HepG2 (cell line): Measurements from ENCODE around the gene IWS1. TPM values are rescaled to one million over a fixed set of nuclear protein-coding genes. Genes with fewer than 3 reads are reported as not detected.

Experiments
- ATAC-seq: fragments of 200-7000 bp; cut with Tn5 transposase; 3 replicates; pipeline ENCODE4 v1.9.1; 2020; ENCODE audit warnings: mild to moderate bottlenecking, moderate library complexity
- BruUV-seq: library from RNA; stranded (reverse); fragments of 400-500 nt; replicated peaks from 2 replicates; lab custom pipeline; 2021; lab: Mats Ljungman, UMichigan
- CTCF ChIA-PET: fragments of 300-600 bp; formaldehyde crosslinking; extraction: SDS; loops from one replicate; lab custom pipeline; 2021; ENCODE audit warnings: low total read pairs, inconsistent platforms, low intra/inter-chr PET ratio; lab: Yijun Ruan, JAX
- POLR2A ChIA-PET: fragments of 350-600 bp; sonication (Branson Sonifier 250); formaldehyde crosslinking; loops from one replicate; lab custom pipeline; 2020; ENCODE audit warnings: antibody characterized with exemption, inconsistent platforms; lab: Yijun Ruan, JAX
- DNase-seq: peaks from one replicate; pipeline ENCODE4 v3.0.0-alpha.2; 2015; ENCODE audit warnings: low spot score
- FAIRE-seq: peaks from 3 replicates; lab custom pipeline; 2011; peaks lifted over from hg19 to GRCh38; lab: Jason Lieb, UNC
- H2AFZ ChIP-seq: one replicate; pipeline ENCODE4 v1.6.1; 2011; ENCODE audit warnings: low read length, inconsistent platforms
- H3K27ac ChIP-seq: fragments of 300-600 bp; 3 replicates; pipeline ENCODE4 v1.8.0; 2011; ENCODE audit warnings: mixed run types, mild to moderate bottlenecking, mixed read lengths, low read length, inconsistent platforms; ENCODE audit not compliant: insufficient read depth; ENCODE audit errors: extremely low read length
- H3K27me3 ChIP-seq, 2 experiments: fragments of 200-600 bp in 1 of 2; 2 replicates in 1 of 2; 3 replicates in 1 of 2; pipeline versions ENCODE4 v1.6.0 to v1.8.0; 2011; ENCODE audit warnings: low read length in 2 of 2, mild to moderate bottlenecking in 2 of 2, moderate library complexity in 2 of 2, inconsistent platforms in 1 of 2; ENCODE audit not compliant: insufficient read depth in 2 of 2, control insufficient read depth in 1 of 2
- H3K36me3 ChIP-seq, 2 experiments: fragments of 200-600 bp in 1 of 2; replicated peaks in 1 of 2; 2 replicates in 1 of 2; 3 replicates in 1 of 2; pipeline versions ENCODE4 v1.5.1 to v1.8.0; 2011; ENCODE audit warnings: low read length in 2 of 2, inconsistent platforms in 1 of 2; ENCODE audit not compliant: insufficient read depth in 2 of 2, control insufficient read depth in 1 of 2
- H3K4me1 ChIP-seq: 2 replicates; pipeline ENCODE4 v1.5.1; 2012; ENCODE audit warnings: low read length, inconsistent platforms; ENCODE audit not compliant: insufficient read depth
- H3K4me2 ChIP-seq: 2 replicates; pipeline ENCODE4 v1.6.0; 2011; ENCODE audit warnings: low read depth, low read length, inconsistent platforms
- H3K4me3 ChIP-seq, 3 experiments: fragments of 200-600 bp in 1 of 3; sonication (generic), shearing (Covaris generic) in 1 of 3; replicated peaks in 1 of 3; 2 replicates each; pipeline ENCODE4 v1.5.1; 2011 to 2016; ENCODE audit warnings: low read length in 3 of 3, inconsistent platforms in 2 of 3, low read depth in 2 of 3, mild to moderate bottlenecking in 2 of 3, control low read depth in 1 of 3, mixed read lengths in 1 of 3; ENCODE audit not compliant: insufficient read depth in 1 of 3
- H3K79me2 ChIP-seq: one replicate; pipeline ENCODE4 v1.6.1; 2011; ENCODE audit warnings: low read length, inconsistent platforms; ENCODE audit not compliant: insufficient read depth
- H3K9ac ChIP-seq: 2 replicates; pipeline ENCODE4 v1.6.0; 2011; ENCODE audit warnings: mild to moderate bottlenecking, low read depth, low read length, inconsistent platforms; ENCODE audit not compliant: insufficient read depth
- H3K9me3 ChIP-seq: 2 replicates; pipeline ENCODE4 v1.5.1; 2012; ENCODE audit warnings: mild to moderate bottlenecking, low read length
- H4K20me1 ChIP-seq: 2 replicates; pipeline ENCODE4 v1.6.0; 2011; ENCODE audit warnings: inconsistent platforms, mild to moderate bottlenecking, low read length, moderate library complexity; ENCODE audit not compliant: insufficient read depth
- KAT2B ChIP-seq: fragments of 150-350 bp; IDR thresholded peaks from 2 replicates; pipeline ENCODE4 v1.6.1; 2014; ENCODE audit warnings: low read depth, low read length, borderline replicate concordance
- KMT2A ChIP-seq: sonication (generic); formaldehyde crosslinking; IDR thresholded peaks from 2 replicates; pipeline ENCODE4 v1.4.0; 2020; ENCODE audit warnings: missing genetic modification reagents
- NFKB2 ChIP-seq: sonication (generic); formaldehyde crosslinking; IDR thresholded peaks from 2 replicates; pipeline ENCODE4 v1.4.0; 2020; ENCODE audit warnings: missing genetic modification reagents, borderline replicate concordance
- POGZ ChIP-seq: sonication (generic); formaldehyde crosslinking; IDR thresholded peaks from 2 replicates; pipeline ENCODE4 v1.4.0; 2020; ENCODE audit warnings: mild to moderate bottlenecking, missing genetic modification reagents
- RARG ChIP-seq: sonication (generic); formaldehyde crosslinking; IDR thresholded peaks from 2 replicates; pipeline ENCODE4 v1.4.0; 2020; ENCODE audit warnings: low read depth, mild to moderate bottlenecking, missing genetic modification reagents
- YEATS2 ChIP-seq: sonication (generic); formaldehyde crosslinking; IDR thresholded peaks from 2 replicates; pipeline ENCODE4 v1.4.0; 2020; ENCODE audit warnings: missing genetic modification reagents, borderline replicate concordance
- ZNF367 ChIP-seq: sonication (generic); formaldehyde crosslinking; IDR thresholded peaks from 2 replicates; pipeline ENCODE4 v1.4.0; 2020; ENCODE audit warnings: missing genetic modification reagents, borderline replicate concordance
- ZNF563 ChIP-seq: sonication (generic); formaldehyde crosslinking; IDR thresholded peaks from 2 replicates; pipeline ENCODE4 v1.8.0; 2022; ENCODE audit warnings: mild to moderate bottlenecking, moderate library complexity, missing genetic modification reagents
- ZNF883 ChIP-seq: sonication (generic); formaldehyde crosslinking; IDR thresholded peaks from 2 replicates; pipeline ENCODE4 v1.5.1; 2020; ENCODE audit warnings: mild to moderate bottlenecking, missing genetic modification reagents; ENCODE audit errors: not compliant biosample characterization
- WGBS: methylation state at CpG from one replicate; pipeline ENCODE4 v1.1.6; 2017; ENCODE audit warnings: low lambda C conversion rate; 5-methylcytosine and 5-hydroxymethylcytosine counted together
- in situ Hi-C: cut with HindIII; loops from 2 replicates; pipeline ENCODE4 v1.10.0; 2017; ENCODE audit warnings: low pct_unique_long_range_greater_than_20kb; ENCODE audit not compliant: extremely low pct_ligation_motif_present
- intact Hi-C: fragments of 100-400 bp; cut with micrococcal nuclease; formaldehyde crosslinking; loops from one replicate; pipeline ENCODE4 v1.10.0; 2022; ENCODE audit not compliant: unreplicated experiment
- polyA plus RNA-seq, 8 experiments: library from polyadenylated mRNA; depleted of rRNA in 3 of 8; stranded (reverse) in 7 of 8; unstranded in 1 of 8; fragments of >200 nt; fragmentation: Illumina TruSeq in 4 of 8; extraction: Trizol in 4 of 8; gene quantifications; 2 replicates each; pipeline versions ENCODE4 v1.2.1 to v1.2.3, GENCODE V29; 2011 to 2016; ENCODE audit warnings: low read depth in 4 of 8, missing spikeins in 1 of 8, mixed read lengths in 1 of 8; ENCODE audit not compliant: insufficient read depth in 1 of 8
- total RNA-seq, 5 experiments: library from RNA; depleted of rRNA; stranded (reverse); fragments of >200 nt; fragmentation: Illumina TruSeq; extraction: Trizol; gene quantifications; 2 replicates each; pipeline ENCODE4 v1.2.3, GENCODE V29; 2016; ENCODE audit warnings: low read depth in 1 of 5
- TF ChIP-seq, protein P1 (sequence below): IDR thresholded peaks from 2 replicates; pipeline ENCODE4 v1.6.1; 2016; ENCODE audit warnings: low read depth, missing genetic modification reagents, missing compliant biosample characterization
- TF ChIP-seq, protein P2 (sequence below): sonication (generic); formaldehyde crosslinking; IDR thresholded peaks from 2 replicates; pipeline ENCODE4 v1.5.1; 2020; ENCODE audit warnings: mild to moderate bottlenecking, missing genetic modification reagents, moderate library complexity
- TF ChIP-seq, protein P3 (sequence below): sonication (generic); formaldehyde crosslinking; IDR thresholded peaks from 2 replicates; pipeline ENCODE4 v1.5.1; 2020; ENCODE audit warnings: missing genetic modification reagents, mild to moderate bottlenecking, borderline replicate concordance

Gene IWS1
- total and polyA plus RNA-seq, 2 of the 13 experiments (the other 11 are each of a cell fraction or from before 2014, with no cell fraction given), result 28.9 to 62.3 TPM

DNA sequence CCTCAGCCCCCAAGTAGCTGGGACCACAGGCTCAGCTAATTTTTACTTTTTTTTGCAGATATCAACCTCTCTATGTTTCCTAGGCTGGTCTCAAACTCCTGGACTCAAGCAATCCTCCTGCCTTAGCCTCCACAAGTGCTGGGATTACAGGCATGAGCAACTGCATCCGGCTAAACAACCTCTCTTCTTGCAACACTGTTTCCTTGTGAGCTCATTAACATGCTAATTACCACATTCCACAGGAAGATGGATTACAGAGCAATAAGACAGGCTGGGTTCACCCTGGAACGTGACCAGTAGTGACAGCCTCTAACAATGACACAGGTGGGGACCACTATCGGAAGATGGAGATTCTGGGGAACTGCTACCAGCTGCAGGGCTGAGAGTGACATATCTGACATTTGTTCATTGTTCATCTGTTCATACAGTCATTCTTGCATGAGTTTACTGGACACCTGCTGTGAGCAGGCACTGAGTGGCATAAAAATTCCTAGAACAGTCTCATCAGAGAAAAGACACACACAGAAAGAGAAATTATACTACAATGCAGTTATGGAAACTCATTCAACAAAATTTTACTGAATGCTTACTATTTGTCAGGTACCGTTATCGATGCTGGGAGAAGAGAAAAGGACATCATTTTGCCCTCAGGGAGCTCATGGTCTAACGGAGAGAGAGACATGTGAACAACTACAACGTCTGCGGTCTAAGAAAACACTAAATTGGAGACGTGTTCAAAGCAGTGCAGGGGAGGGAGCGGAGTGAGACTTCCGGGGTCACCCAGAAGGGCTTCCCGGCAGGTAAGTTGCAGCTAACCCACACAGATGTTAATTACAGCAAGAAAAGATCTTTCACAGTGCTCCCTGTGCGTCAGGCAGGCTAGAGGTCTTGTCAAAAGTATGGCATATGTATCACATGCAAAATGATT is 70.5 kb downstream of the IWS1 start:
- peak overlapping the region; percentile 64 for H3K9ac ChIP-seq
- 83% methylated on average over 13 of the region's 13 CpGs for whole genome bisulfite sequencing
- H3K27ac ChIP-seq, result peak overlapping the region; percentile 93
- no peaks in the 10 kb centered on the region for H4K20me1 ChIP-seq
- intact Hi-C loops (no loop called here), in situ Hi-C loops (no loop called here)
- POLR2A ChIA-PET, result interaction anchor here (0.7 to 5.9 kb wide), 18 partner anchors 9 to 224 kb away, joined by 3 to 74 read pairs (median 8); partner anchors contain the start of genes ERCC3, IWS1 and PROC
- H3K4me1 ChIP-seq, result peaks cover 70% of the 10 kb centered on the region
- peak; percentile 1; the same call in 2 of the 3 replicates for ATAC-seq
- H3K79me2 ChIP-seq, result peaks cover 14% of the 10 kb centered on the region
- peak overlapping the region; percentile 71 for H3K4me2 ChIP-seq
- no peaks in the 10 kb centered on the region for H3K9me3 ChIP-seq
- CTCF ChIA-PET, result no interaction called here
- no peak for FAIRE-seq
- no peak overlapping the region for H2AFZ ChIP-seq
- no peaks in the 10 kb centered on the region for H3K36me3 ChIP-seq
- no peaks in the 10 kb centered on the region for H3K27me3 ChIP-seq
- BruUV-seq, result TSS peak; percentile 83
- peak overlapping the region in 1 of 3 experiments; percentile 54; a peak in 3 of 6 replicates for H3K4me3 ChIP-seq
- DNase-seq, result peak; percentile 16
- TF ChIP-seq ZNF563, result no peak
- no peak for TF ChIP-seq RARG (CRISPR knock-in tag)
- no peak for TF ChIP-seq ZNF367 (CRISPR knock-in tag)
- TF ChIP-seq, protein P1, sequence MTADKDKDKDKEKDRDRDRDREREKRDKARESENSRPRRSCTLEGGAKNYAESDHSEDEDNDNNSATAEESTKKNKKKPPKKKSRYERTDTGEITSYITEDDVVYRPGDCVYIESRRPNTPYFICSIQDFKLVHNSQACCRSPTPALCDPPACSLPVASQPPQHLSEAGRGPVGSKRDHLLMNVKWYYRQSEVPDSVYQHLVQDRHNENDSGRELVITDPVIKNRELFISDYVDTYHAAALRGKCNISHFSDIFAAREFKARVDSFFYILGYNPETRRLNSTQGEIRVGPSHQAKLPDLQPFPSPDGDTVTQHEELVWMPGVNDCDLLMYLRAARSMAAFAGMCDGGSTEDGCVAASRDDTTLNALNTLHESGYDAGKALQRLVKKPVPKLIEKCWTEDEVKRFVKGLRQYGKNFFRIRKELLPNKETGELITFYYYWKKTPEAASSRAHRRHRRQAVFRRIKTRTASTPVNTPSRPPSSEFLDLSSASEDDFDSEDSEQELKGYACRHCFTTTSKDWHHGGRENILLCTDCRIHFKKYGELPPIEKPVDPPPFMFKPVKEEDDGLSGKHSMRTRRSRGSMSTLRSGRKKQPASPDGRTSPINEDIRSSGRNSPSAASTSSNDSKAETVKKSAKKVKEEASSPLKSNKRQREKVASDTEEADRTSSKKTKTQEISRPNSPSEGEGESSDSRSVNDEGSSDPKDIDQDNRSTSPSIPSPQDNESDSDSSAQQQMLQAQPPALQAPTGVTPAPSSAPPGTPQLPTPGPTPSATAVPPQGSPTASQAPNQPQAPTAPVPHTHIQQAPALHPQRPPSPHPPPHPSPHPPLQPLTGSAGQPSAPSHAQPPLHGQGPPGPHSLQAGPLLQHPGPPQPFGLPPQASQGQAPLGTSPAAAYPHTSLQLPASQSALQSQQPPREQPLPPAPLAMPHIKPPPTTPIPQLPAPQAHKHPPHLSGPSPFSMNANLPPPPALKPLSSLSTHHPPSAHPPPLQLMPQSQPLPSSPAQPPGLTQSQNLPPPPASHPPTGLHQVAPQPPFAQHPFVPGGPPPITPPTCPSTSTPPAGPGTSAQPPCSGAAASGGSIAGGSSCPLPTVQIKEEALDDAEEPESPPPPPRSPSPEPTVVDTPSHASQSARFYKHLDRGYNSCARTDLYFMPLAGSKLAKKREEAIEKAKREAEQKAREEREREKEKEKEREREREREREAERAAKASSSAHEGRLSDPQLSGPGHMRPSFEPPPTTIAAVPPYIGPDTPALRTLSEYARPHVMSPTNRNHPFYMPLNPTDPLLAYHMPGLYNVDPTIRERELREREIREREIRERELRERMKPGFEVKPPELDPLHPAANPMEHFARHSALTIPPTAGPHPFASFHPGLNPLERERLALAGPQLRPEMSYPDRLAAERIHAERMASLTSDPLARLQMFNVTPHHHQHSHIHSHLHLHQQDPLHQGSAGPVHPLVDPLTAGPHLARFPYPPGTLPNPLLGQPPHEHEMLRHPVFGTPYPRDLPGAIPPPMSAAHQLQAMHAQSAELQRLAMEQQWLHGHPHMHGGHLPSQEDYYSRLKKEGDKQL (CRISPR knock-in tag), result no peak
- TF ChIP-seq, protein P2, sequence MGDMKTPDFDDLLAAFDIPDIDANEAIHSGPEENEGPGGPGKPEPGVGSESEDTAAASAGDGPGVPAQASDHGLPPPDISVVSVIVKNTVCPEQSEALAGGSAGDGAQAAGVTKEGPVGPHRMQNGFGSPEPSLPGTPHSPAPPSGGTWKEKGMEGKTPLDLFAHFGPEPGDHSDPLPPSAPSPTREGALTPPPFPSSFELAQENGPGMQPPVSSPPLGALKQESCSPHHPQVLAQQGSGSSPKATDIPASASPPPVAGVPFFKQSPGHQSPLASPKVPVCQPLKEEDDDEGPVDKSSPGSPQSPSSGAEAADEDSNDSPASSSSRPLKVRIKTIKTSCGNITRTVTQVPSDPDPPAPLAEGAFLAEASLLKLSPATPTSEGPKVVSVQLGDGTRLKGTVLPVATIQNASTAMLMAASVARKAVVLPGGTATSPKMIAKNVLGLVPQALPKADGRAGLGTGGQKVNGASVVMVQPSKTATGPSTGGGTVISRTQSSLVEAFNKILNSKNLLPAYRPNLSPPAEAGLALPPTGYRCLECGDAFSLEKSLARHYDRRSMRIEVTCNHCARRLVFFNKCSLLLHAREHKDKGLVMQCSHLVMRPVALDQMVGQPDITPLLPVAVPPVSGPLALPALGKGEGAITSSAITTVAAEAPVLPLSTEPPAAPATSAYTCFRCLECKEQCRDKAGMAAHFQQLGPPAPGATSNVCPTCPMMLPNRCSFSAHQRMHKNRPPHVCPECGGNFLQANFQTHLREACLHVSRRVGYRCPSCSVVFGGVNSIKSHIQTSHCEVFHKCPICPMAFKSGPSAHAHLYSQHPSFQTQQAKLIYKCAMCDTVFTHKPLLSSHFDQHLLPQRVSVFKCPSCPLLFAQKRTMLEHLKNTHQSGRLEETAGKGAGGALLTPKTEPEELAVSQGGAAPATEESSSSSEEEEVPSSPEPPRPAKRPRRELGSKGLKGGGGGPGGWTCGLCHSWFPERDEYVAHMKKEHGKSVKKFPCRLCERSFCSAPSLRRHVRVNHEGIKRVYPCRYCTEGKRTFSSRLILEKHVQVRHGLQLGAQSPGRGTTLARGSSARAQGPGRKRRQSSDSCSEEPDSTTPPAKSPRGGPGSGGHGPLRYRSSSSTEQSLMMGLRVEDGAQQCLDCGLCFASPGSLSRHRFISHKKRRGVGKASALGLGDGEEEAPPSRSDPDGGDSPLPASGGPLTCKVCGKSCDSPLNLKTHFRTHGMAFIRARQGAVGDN (CRISPR knock-in tag), result no peak
- TF ChIP-seq, protein P3, sequence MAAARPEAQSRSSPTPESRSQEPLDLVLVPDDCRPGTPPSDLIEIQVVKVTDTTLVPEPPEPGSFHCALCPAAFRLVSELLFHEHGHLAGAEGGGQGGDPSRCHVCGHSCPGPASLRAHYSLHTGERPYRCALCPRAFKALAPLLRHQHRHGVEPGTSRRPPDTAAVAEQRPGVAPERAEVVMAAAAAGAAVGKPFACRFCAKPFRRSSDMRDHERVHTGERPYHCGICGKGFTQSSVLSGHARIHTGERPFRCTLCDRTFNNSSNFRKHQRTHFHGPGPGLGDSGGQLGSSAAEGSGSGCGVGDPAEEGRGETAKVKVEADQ (CRISPR knock-in tag), result 0 out of 2 replicates have a peak, but pooled peaks have one; percentile 6
- no peak for TF ChIP-seq POGZ
- no peak for TF ChIP-seq ZNF883 (CRISPR knock-in tag)
- TF ChIP-seq NFKB2 (CRISPR knock-in tag), result 0 out of 2 replicates have a peak, but pooled peaks have one; percentile 6
- no peak for TF ChIP-seq KMT2A (CRISPR knock-in tag)
- TF ChIP-seq KAT2B, result no peak
- no peak for TF ChIP-seq YEATS2 (CRISPR knock-in tag)
